ENCODE results near the gene DDX60.
A peak's percentile ranks its signal among the peaks of the same experiment; 100 is the strongest.

Gene DDX60

GRCh38 chr4:168203233-168203911 lies 115.2 kb downstream of the DDX60 start:
- DNase-seq = no peak

GRCh38 chr4:168200685-168201084 lies 117.9 kb downstream of the DDX60 start:
- no peak for DNase-seq

GRCh38 chr4:168199260-168199957 lies 119.1 kb downstream of the DDX60 start:
- no peak for DNase-seq

- DNase-seq = no peak
These were observed 120.6 kb downstream of the DDX60 start for GRCh38 chr4:168197926-168198325.

DNA sequence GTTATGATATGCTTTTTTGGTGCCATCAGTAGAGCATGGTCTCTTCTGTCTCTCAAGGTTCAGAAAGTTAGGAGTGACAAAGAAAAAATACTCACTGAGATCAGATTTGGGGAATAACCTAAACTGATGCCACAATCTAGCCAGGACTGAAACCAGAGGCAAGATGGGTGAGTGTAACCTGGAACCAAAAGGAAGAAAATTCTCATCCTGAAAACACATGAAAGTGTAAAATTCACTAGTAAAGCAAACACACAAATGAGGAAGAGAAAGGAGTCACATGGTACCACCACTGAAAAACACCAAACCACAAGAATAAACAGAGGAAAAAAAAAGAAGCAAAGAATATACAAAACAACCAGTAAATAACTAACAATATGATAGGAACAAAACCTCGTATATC lies 129.8 kb downstream of the DDX60 start:
- no peak for DNase-seq

- peak; percentile 31 for DNase-seq
These were observed 134.6 kb downstream of the DDX60 start for GRCh38 chr4:168183717-168184571.

DNA sequence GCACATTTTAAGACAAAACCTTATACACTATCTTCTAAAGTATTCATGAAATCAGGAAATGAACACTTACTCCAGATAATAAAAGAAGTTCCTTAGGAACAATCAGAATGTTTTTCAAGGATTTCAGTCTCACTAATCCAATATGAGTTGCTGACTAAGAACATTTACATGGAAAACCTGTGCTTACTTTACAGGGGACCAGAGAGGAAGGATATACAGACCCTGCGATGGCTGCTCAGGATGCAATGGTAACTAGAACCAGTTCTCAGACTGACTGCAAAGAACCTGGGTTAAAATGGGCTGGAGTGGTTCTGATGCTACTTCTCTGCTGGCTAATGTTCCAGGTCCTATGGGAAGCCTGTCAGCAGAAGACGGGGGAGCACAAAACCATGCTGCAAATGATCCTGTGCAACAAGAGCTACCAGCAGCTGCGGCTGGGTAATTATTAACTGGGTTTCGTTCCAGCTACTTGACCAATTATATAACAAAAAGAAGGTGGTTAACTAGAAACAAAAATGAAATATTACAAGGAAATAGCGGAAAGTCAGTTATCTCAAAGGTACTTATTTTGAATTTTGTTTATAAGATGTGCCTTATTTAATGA lies 140.9 kb downstream of the DDX60 start:
- no peak for DNase-seq

GRCh38 chr4:168174308-168174707 lies 144.2 kb downstream of the DDX60 start:
- DNase-seq = no peak

- DNase-seq = no peak
These were observed 150.8 kb downstream of the DDX60 start for GRCh38 chr4:168167714-168168284.

Measured in NCI-H1092 (cell line).